ENCODE data around the gene VILL. TPM values are rescaled to one million over a fixed set of nuclear protein-coding genes. Genes with fewer than 3 reads are reported as not detected.

The VILL gene
- total RNA-seq, 1 experiment from 2014 or later: 1.2 TPM

GRCh38 chr3:38016410-38016809, 25.8 kb downstream of the VILL start (continued):
- TF ChIP-seq ZBTB33 (IDR thresholded peaks at IDR 0.05; ENCODE audit: extremely low read depth, insufficient replicate concordance, low read length) (no peak), CEBPB (IDR thresholded peaks at IDR 0.05; ENCODE audit: low read depth) (no peak), FOSL1 (IDR thresholded peaks at IDR 0.05; ENCODE audit: low read depth) (no peak), ELF1 (IDR thresholded peaks at IDR 0.05; ENCODE audit: borderline replicate concordance, low read depth) (no peak), CBX3 (IDR thresholded peaks at IDR 0.05; ENCODE audit: low read depth) (no peak), ZFX (IDR thresholded peaks at IDR 0.05) (no peak), RAD21 (IDR thresholded peaks at IDR 0.05; ENCODE audit: low read depth) (no peak)

DNA sequence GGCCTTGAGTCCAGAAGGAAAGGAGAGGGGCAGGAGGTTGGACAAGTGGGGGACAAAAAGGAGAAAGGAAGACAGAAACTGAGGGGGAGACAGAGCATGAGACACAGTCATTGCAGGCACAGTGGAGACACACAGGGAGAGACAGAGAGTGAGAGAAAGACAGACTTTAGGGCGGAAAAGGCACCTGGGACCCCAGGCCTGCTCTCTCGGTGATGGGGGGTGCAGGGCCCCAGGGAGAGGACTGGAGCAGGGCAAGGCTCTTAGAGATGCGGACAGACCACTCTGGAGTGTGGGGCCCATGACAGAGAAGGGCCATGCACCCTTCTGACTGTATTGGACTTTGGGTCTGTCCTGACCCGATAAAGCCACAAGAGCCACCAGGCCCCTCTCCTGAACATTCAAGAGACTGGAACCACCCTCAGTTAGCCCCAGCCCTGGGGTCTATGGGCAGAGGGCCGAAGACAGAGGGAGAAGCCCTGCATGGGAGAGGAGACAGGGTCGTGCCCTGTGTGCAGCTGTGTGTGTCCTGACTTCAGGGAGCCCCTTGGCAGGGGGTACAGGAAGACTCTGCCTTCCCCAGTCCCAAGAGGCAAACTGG, 26.4 kb downstream of the VILL start:
- BruUV-seq (replicated peaks): no TSS peak
- Histone ChIP-seq H3K4me1 (ENCODE audit: control insufficient read depth in 1 of 2, insufficient read depth in 2 of 2, low read length in 2 of 2) (no peaks in the 10 kb centered on the region), H3K9me3 (ENCODE audit: control insufficient read depth in 1 of 2, insufficient read depth in 1 of 2, low read depth in 1 of 2, low read length in 2 of 2) (no peaks in the 10 kb centered on the region; a peak in 1 of 4 replicates), H3K9me2 (ENCODE audit: insufficient read depth) (no peaks in the 10 kb centered on the region), H4K20me1 (ENCODE audit: insufficient read depth) (no peaks in the 10 kb centered on the region), H3K4me2 (ENCODE audit: low read length) (no peak overlapping the region), H3K27me3 (ENCODE audit: insufficient read depth, low read length) (no peaks in the 10 kb centered on the region), H3K36me3 (ENCODE audit: control insufficient read depth in 1 of 2, insufficient read depth in 2 of 2, low read length in 2 of 2) (peaks cover 0 to 7% of the 10 kb centered on the region in 2 experiments; a peak in 2 of 4 replicates), H2AFZ (ENCODE audit: low read depth, low read length, poor library complexity, severe bottlenecking) (no peak overlapping the region), H3K9ac (ENCODE audit: low read length) (no peak overlapping the region), H3K4me3 (replicated peaks in 1 of 2; ENCODE audit: low read depth in 1 of 2, low read length in 2 of 2) (no peak overlapping the region), H3K79me2 (ENCODE audit: insufficient read depth, low read length) (no peaks in the 10 kb centered on the region), H3K27ac (ENCODE audit: low read depth, low read length) (no peak overlapping the region)
- CTCF ChIA-PET: no interaction called here
- intact Hi-C loops (cut with micrococcal nuclease): no loop called here
- no peak for ATAC-seq
- TF ChIP-seq MAX (IDR thresholded peaks at IDR 0.05) (no peak), FOSL1 (IDR thresholded peaks at IDR 0.05; ENCODE audit: low read depth) (no peak), EZH2 (IDR thresholded peaks at IDR 0.05) (no peak), ZNF274 (IDR thresholded peaks at IDR 0.05; ENCODE audit: low read depth, low read length) (no peak), CEBPB (IDR thresholded peaks at IDR 0.05; ENCODE audit: low read depth) (no peak)
- no peak for DNase-seq (ENCODE audit: low read depth, low spot score)
- POLR2A ChIA-PET: no interaction called here
- RAD21 ChIA-PET (ENCODE audit: low non-redundant PET in 1 of 2, low total read pairs in 2 of 2, uncharacterized antibody in 2 of 2, unreplicated experiment in 2 of 2): no interaction called here
